K562 (cell line): ENCODE data around the gene CBX2. TPM values are rescaled to one million over a fixed set of nuclear protein-coding genes. Genes with fewer than 3 reads are reported as not detected.
A peak's percentile ranks its signal among the peaks of the same experiment; 100 is the strongest.

Experiments
- ATAC-seq: fragments of 200-7000 bp; cut with Tn5 transposase; 3 replicates; pipeline ENCODE4 v1.9.1; 2020; ENCODE audit warnings: moderate library complexity
- BruUV-seq: library from RNA; stranded (reverse); fragments of 400-500 nt; replicated peaks from 2 replicates; lab custom pipeline; 2021; lab: Mats Ljungman, UMichigan
- CTCF ChIA-PET: fragments of 300-600 bp; formaldehyde crosslinking; extraction: SDS; loops from one replicate; lab custom pipeline; 2021; ENCODE audit warnings: low intra/inter-chr PET ratio; lab: Yijun Ruan, JAX
- POLR2A ChIA-PET: fragments of 300-600, 350-650 bp; sonication (Branson Sonifier 250); formaldehyde crosslinking; extraction: SDS; loops from one replicate; lab custom pipeline; 2021; ENCODE audit warnings: antibody characterized with exemption, inconsistent platforms; lab: Yijun Ruan, JAX
- DNase-seq, 4 experiments: peaks; one replicate each; pipeline versions ENCODE4 v3.0.0 to v3.0.0-alpha.2; 2011 to 2018; ENCODE audit warnings: low spot score in 3 of 4, mixed read lengths in 3 of 4; ENCODE audit errors: extremely low read depth in 1 of 4
- FAIRE-seq: peaks from 2 replicates; lab custom pipeline; 2011; peaks lifted over from hg19 to GRCh38; lab: Jason Lieb, UNC
- H2AFZ ChIP-seq: 2 replicates; pipeline ENCODE4 v1.6.0; 2011; ENCODE audit warnings: low read depth, low read length, control low read depth, inconsistent platforms
- H3K27ac ChIP-seq: fragments of 200-600 bp; 3 replicates; pipeline ENCODE4 v1.8.0; 2011; ENCODE audit warnings: low read depth, mild to moderate bottlenecking, control low read depth, inconsistent platforms, low read length, moderate library complexity, mixed read lengths; ENCODE audit errors: extremely low read depth
- H3K27me3 ChIP-seq, 2 experiments: fragments of 300-600 bp in 1 of 2; 2 replicates in 1 of 2; 3 replicates in 1 of 2; pipeline versions ENCODE4 v1.6.0 to v1.8.0; 2011; ENCODE audit warnings: inconsistent platforms in 2 of 2, low read length in 2 of 2, mild to moderate bottlenecking in 1 of 2, mixed read lengths in 1 of 2, moderate library complexity in 1 of 2; ENCODE audit not compliant: control insufficient read depth in 2 of 2, insufficient read depth in 2 of 2
- H3K36me3 ChIP-seq: fragments of 300-600 bp; 3 replicates; pipeline ENCODE4 v1.8.0; 2011; ENCODE audit warnings: mild to moderate bottlenecking, low read length, inconsistent platforms; ENCODE audit not compliant: control insufficient read depth, insufficient read depth
- H3K4me1 ChIP-seq, 2 experiments: fragments of 200-600 bp in 1 of 2; replicated peaks in 1 of 2; 2 replicates in 1 of 2; 3 replicates in 1 of 2; pipeline versions ENCODE4 v1.5.1 to v1.8.0; 2011; ENCODE audit warnings: inconsistent platforms in 2 of 2, low read length in 2 of 2, mild to moderate bottlenecking in 1 of 2, mixed read lengths in 1 of 2, moderate library complexity in 1 of 2; ENCODE audit not compliant: control insufficient read depth in 2 of 2, insufficient read depth in 2 of 2
- H3K4me2 ChIP-seq: 2 replicates; pipeline ENCODE4 v1.6.1; 2011; ENCODE audit warnings: low read length, control low read depth, inconsistent platforms, mixed read lengths; ENCODE audit not compliant: insufficient read depth
- H3K4me3 ChIP-seq: fragments of 200-600 bp; sonication (generic), shearing (Covaris generic); 2 replicates; pipeline ENCODE4 v1.5.1; 2016; ENCODE audit warnings: control low read depth, inconsistent platforms
- H3K79me2 ChIP-seq: fragments of 200-600 bp; 3 replicates; pipeline ENCODE4 v1.8.0; 2011; ENCODE audit warnings: low read length, inconsistent platforms; ENCODE audit not compliant: control insufficient read depth, insufficient read depth
- H3K9ac ChIP-seq, 2 experiments: 2 replicates each; pipeline versions ENCODE4 v1.6.0 to v1.6.1; 2011; ENCODE audit warnings: low read depth in 2 of 2, low read length in 2 of 2, control low read depth in 1 of 2, inconsistent platforms in 1 of 2, mild to moderate bottlenecking in 1 of 2, mixed read lengths in 1 of 2; ENCODE audit not compliant: insufficient read depth in 1 of 2
- H3K9me1 ChIP-seq: one replicate; pipeline ENCODE4 v1.6.0; 2011; ENCODE audit warnings: inconsistent platforms, mild to moderate bottlenecking, low read length, moderate library complexity; ENCODE audit not compliant: control insufficient read depth, insufficient read depth
- H3K9me3 ChIP-seq: replicated peaks from 2 replicates; pipeline ENCODE4 v1.5.1; 2011; ENCODE audit warnings: low read depth, low read length, inconsistent platforms; ENCODE audit not compliant: control insufficient read depth, insufficient read depth
- H4K20me1 ChIP-seq: replicated peaks from 2 replicates; pipeline ENCODE4 v1.6.1; 2011; ENCODE audit warnings: low read length, inconsistent platforms, mixed read lengths; ENCODE audit not compliant: control insufficient read depth, insufficient read depth
- FOXK2 ChIP-seq, 2 experiments: fragments of 450-650 bp; IDR thresholded peaks in 1 of 2; conservative IDR thresholded peaks in 1 of 2; 2 replicates each; pipeline ENCODE4 v1.6.1; 2016; ENCODE audit warnings: low read depth in 2 of 2, mild to moderate bottlenecking in 1 of 2
- KLF6 ChIP-seq: fragments of 250-450 bp; sonication (Bioruptor Pico); IDR thresholded peaks from 2 replicates; pipeline ENCODE4 v1.4.0; 2020; ENCODE audit warnings: mild to moderate bottlenecking, moderate library complexity, borderline replicate concordance
- NR2F6 ChIP-seq: fragments of 450-650 bp; formaldehyde crosslinking; IDR thresholded peaks from 2 replicates; pipeline ENCODE4 v1.4.0; 2020; ENCODE audit warnings: mild to moderate bottlenecking
- PRPF4 ChIP-seq: fragments of 200-400 bp; formaldehyde crosslinking; IDR thresholded peaks from one replicate; pipeline ENCODE4 v1.6.1; 2017; ENCODE audit warnings: low read length, low read depth, mild to moderate bottlenecking; ENCODE audit not compliant: insufficient read depth, poor library complexity, severe bottlenecking
- PTTG1 ChIP-seq: fragments of 450-650 bp; IDR thresholded peaks from 2 replicates; pipeline ENCODE4 v1.6.1; 2016; ENCODE audit warnings: low read depth, mild to moderate bottlenecking, missing genetic modification characterization, missing compliant biosample characterization
- RBM22 ChIP-seq: fragments of 200-400 bp; formaldehyde crosslinking; IDR thresholded peaks from 2 replicates; pipeline ENCODE4 v1.6.1; 2018; ENCODE audit warnings: low read length, low read depth; ENCODE audit not compliant: poor library complexity, severe bottlenecking
- SRSF9 ChIP-seq: fragments of 200-400 bp; formaldehyde crosslinking; IDR thresholded peaks from 2 replicates; pipeline ENCODE4 v1.6.1; 2017; ENCODE audit warnings: low read depth, low read length, borderline replicate concordance
- XRCC5 ChIP-seq: fragments of 200-400 bp; formaldehyde crosslinking; IDR thresholded peaks from 2 replicates; pipeline ENCODE4 v1.6.1; 2017; ENCODE audit warnings: low read depth, mild to moderate bottlenecking, low read length
- ZNF668 ChIP-seq: fragments of 250-450 bp; sonication (Bioruptor Pico); IDR thresholded peaks from 2 replicates; pipeline ENCODE4 v1.8.0; 2022; ENCODE audit warnings: mild to moderate bottlenecking, inconsistent platforms
- ZNF79 ChIP-seq: fragments of 250-450 bp; sonication (Bioruptor Pico); IDR thresholded peaks from 2 replicates; pipeline ENCODE4 v1.4.0; 2020; ENCODE audit warnings: low read depth, mild to moderate bottlenecking, moderate library complexity
- WGBS: fragments of 100-300 bp; shearing (Covaris generic); methylation state at CpG from one replicate; pipeline ENCODE4 v1.1.6; 2016; ENCODE audit warnings: low coverage, mixed read lengths; ENCODE audit not compliant: insufficient coverage; ENCODE audit errors: missing lambda C conversion rate; 5-methylcytosine and 5-hydroxymethylcytosine counted together
- in situ Hi-C: fragments of 300-500 bp; cut with MboI; formaldehyde crosslinking; loops from 4 replicates; pipeline ENCODE4 v1.15.0; 2018; ENCODE audit warnings: inconsistent platforms, mixed read lengths
- intact Hi-C: fragments of 100-400 bp; cut with micrococcal nuclease; formaldehyde crosslinking; loops from 2 replicates; pipeline ENCODE4 v1.14.2; 2022
- polyA plus RNA-seq, 8 experiments: library from polyadenylated mRNA; depleted of rRNA in 4 of 8; stranded (reverse) in 5 of 8; unstranded in 3 of 8; fragments of >200 nt; fragmentation: Nextera tagmentation in 2 of 8; fragmentation: Illumina TruSeq in 1 of 8; extraction: Ambion mirVana in 2 of 8; extraction: Trizol in 1 of 8; gene quantifications; 2 replicates each; pipeline versions ENCODE4 v1.2.1 to v1.2.3, GENCODE V29; 2011 to 2014; ENCODE audit warnings: inconsistent platforms in 1 of 8, missing spikeins in 1 of 8
- total RNA-seq, 7 experiments: library from RNA; depleted of rRNA in 6 of 7; stranded (reverse); fragments of >200 nt in 6 of 7; fragmentation: Illumina TruSeq in 2 of 7; extraction: Trizol in 2 of 7; gene quantifications; 2 replicates each; pipeline versions ENCODE4 v1.2.1 to v1.2.3, GENCODE V29; 2011 to 2021; ENCODE audit warnings: low replicate concordance in 1 of 7
- TF ChIP-seq, protein P1 (sequence below): sonication (generic); formaldehyde crosslinking; IDR thresholded peaks from 2 replicates; pipeline ENCODE4 v1.8.1; 2023; ENCODE audit warnings: mild to moderate bottlenecking, missing genetic modification reagents
- TF ChIP-seq, protein P2 (sequence below): fragments of 450-650 bp; IDR thresholded peaks from 2 replicates; pipeline ENCODE4 v1.6.1; 2017; ENCODE audit warnings: mild to moderate bottlenecking, moderate library complexity
- TF ChIP-seq, protein P3 (sequence below): fragments of 250-450 bp; sonication (Bioruptor Pico); IDR thresholded peaks from 2 replicates; pipeline ENCODE4 v1.8.0; 2022; ENCODE audit warnings: moderate library complexity, mild to moderate bottlenecking, inconsistent platforms
- TF ChIP-seq, protein P4 (sequence below): fragments of 250-450 bp; sonication (Bioruptor Pico); IDR thresholded peaks from 2 replicates; pipeline ENCODE4 v1.4.0; 2020; ENCODE audit warnings: mild to moderate bottlenecking, moderate library complexity

CBX2 gene
- total and polyA plus RNA-seq, 9 of the 15 experiments (the other 6 are each of a cell fraction or from before 2014, with no cell fraction given): 0.66 to 26.9 (median 13.9) TPM

DNA sequence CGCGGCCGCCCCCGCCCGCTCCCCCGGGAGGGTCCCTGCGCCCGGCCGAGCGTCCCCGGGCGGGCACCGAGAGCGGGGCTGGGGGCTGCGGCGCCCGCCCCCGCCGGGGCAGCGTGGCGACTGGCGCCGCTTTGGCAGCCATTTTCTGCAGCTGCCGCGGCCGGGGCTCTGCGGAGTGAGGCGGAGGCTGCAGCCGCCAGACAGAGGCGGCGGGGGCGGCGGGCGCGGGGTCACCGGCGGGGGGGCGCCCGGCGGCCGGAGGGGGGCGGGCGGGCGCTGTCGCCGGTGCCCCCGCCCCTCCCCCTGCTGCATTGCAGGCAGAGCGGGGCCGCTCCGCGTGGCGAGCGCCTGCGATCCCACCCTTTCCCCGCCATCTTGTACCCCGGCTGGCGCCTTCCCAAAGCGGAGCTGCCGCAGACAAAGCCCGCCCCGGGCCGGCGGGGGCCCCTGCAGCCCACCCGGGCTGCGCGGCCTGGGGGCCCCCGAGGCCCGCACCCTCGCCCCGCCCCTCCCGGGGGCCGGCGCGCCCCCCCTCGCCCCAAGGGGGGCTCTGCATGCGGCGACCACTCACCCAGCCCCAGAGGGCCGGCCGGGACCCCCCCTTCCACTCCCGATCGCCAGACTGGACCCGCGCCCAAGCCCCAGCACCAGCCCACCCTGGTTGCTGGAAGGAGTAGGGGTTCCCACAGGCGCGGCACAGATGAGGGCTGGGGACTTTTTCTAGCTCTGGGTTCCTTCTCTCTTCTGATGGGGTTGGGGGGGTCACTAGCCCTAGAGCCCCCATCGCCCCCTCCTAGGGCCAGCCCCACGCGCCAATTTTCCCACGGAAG, 35.6 kb downstream of the CBX2 start:
- peak overlapping the region; percentile 84 for H3K27ac ChIP-seq
- H3K79me2 ChIP-seq: no peaks in the 10 kb centered on the region
- H3K4me2 ChIP-seq: no peak overlapping the region
- peak; percentile 61 to 86 (median 77) for DNase-seq
- peak overlapping the region; percentile 68 for H2AFZ ChIP-seq
- intact Hi-C loops: loop anchor here (5.0 kb wide), 1 partner anchor 179 kb away; no protein-coding TSS in a partner anchor
- no TSS peak for BruUV-seq
- H3K36me3 ChIP-seq: no peaks in the 10 kb centered on the region
- H3K27me3 ChIP-seq: no peaks in the 10 kb centered on the region
- FAIRE-seq: no peak
- in situ Hi-C loops: no loop called here
- H3K9me1 ChIP-seq: no peaks in the 10 kb centered on the region
- 0 out of 2 replicates have a peak overlapping the region, but pooled peaks have one; percentile 16 for H3K4me3 ChIP-seq
- H3K9me3 ChIP-seq: no peaks in the 10 kb centered on the region
- CTCF ChIA-PET: no interaction called here
- POLR2A ChIA-PET: interaction anchor here (0.6 to 18.8 kb wide), 6 partner anchors 8 to 102 kb away, joined by 3 to 386 read pairs (median 3); partner anchors contain the start of gene CBX4
- peak overlapping the region; percentile 55 to 88; a peak in 3 of 4 replicates for H3K9ac ChIP-seq
- ATAC-seq: no peak
- WGBS: 0% methylated on average over 12 of the region's 89 CpGs
- no peaks in the 10 kb centered on the region for H4K20me1 ChIP-seq
- H3K4me1 ChIP-seq: peaks cover 32 to 76% of the 10 kb centered on the region in 2 experiments
- TF ChIP-seq XRCC5 (no peak), PTTG1 (tag) (no peak), NR2F6 (no peak), ZNF668 (CRISPR knock-in tag) (no peak), KLF6 (CRISPR knock-in tag) (no peak), SRSF9 (no peak), RBM22 (no peak), ZNF79 (CRISPR knock-in tag) (no peak), PRPF4 (no peak), FOXK2 (conservative IDR thresholded peaks at IDR 0.05 in 1 of 2, IDR thresholded peaks at IDR 0.05 in 1 of 2; ENCODE audit: low read depth in 2 of 2) (no peak)
- TF ChIP-seq, protein P1, sequence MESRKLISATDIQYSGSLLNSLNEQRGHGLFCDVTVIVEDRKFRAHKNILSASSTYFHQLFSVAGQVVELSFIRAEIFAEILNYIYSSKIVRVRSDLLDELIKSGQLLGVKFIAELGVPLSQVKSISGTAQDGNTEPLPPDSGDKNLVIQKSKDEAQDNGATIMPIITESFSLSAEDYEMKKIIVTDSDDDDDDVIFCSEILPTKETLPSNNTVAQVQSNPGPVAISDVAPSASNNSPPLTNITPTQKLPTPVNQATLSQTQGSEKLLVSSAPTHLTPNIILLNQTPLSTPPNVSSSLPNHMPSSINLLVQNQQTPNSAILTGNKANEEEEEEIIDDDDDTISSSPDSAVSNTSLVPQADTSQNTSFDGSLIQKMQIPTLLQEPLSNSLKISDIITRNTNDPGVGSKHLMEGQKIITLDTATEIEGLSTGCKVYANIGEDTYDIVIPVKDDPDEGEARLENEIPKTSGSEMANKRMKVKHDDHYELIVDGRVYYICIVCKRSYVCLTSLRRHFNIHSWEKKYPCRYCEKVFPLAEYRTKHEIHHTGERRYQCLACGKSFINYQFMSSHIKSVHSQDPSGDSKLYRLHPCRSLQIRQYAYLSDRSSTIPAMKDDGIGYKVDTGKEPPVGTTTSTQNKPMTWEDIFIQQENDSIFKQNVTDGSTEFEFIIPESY (CRISPR knock-in tag): peak; percentile 38; the same call in 1 of the 2 replicates
- TF ChIP-seq, protein P2, sequence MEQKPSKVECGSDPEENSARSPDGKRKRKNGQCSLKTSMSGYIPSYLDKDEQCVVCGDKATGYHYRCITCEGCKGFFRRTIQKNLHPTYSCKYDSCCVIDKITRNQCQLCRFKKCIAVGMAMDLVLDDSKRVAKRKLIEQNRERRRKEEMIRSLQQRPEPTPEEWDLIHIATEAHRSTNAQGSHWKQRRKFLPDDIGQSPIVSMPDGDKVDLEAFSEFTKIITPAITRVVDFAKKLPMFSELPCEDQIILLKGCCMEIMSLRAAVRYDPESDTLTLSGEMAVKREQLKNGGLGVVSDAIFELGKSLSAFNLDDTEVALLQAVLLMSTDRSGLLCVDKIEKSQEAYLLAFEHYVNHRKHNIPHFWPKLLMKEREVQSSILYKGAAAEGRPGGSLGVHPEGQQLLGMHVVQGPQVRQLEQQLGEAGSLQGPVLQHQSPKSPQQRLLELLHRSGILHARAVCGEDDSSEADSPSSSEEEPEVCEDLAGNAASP: no peak
- TF ChIP-seq, protein P3, sequence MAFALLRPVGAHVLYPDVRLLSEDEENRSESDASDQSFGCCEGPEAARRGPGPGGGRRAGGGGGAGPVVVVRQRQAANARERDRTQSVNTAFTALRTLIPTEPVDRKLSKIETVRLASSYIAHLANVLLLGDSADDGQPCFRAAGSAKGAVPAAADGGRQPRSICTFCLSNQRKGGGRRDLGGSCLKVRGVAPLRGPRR (CRISPR knock-in tag): no peak
- TF ChIP-seq, protein P4, sequence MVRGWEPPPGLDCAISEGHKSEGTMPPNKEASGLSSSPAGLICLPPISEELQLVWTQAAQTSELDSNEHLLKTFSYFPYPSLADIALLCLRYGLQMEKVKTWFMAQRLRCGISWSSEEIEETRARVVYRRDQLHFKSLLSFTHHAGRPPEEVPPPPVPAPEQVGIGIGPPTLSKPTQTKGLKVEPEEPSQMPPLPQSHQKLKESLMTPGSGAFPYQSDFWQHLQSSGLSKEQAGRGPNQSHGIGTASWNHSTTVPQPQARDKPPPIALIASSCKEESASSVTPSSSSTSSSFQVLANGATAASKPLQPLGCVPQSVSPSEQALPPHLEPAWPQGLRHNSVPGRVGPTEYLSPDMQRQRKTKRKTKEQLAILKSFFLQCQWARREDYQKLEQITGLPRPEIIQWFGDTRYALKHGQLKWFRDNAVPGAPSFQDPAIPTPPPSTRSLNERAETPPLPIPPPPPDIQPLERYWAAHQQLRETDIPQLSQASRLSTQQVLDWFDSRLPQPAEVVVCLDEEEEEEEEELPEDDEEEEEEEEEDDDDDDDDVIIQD: no peak
